ENCODE measurements around the gene GPR62. TPM values are rescaled to one million over a fixed set of nuclear protein-coding genes. Genes with fewer than 3 reads are reported as not detected.

The GPR62 gene
- total RNA-seq, result under 0.01 TPM in 1 of 2 replicates, not detected in the other

DNA sequence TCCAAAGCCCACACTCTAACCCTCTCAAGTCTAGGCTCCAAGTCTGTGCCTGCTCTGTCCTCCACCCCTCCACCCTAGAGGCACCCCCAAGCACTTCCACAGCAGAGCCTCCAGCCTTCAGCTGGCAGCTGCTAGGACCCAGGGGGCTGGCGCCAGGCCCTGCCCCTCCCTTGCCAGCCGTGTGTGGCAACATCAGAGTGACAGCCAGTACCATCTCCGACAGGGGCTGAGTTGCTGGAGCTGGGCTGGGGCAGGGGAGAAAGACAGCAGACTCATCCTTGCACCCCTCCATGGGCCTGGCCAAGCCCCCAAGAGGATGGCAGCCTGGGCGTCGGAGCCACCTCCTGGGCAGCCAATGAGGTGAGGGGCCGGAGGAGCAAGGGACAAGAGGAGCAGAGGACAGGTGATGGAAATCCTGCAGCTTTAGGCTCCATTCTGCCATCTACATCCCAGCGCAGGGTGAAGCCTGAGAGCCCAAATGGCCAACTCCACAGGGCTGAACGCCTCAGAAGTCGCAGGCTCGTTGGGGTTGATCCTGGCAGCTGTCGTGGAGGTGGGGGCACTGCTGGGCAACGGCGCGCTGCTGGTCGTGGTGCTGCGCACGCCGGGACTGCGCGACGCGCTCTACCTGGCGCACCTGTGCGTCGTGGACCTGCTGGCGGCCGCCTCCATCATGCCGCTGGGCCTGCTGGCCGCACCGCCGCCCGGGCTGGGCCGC lies at the start of gene GPR62:
GPR62 (plus strand) TSS at position 207 of the 718 bp plus-strand sequence; CDS start at position 479, 272 bp downstream.

GRCh38 chr3:51941798-51942602 lies 13.2 kb upstream of the GPR62 start, which contains the start of the genes PARP3 and RRP9:
TSS of gene PARP3 (plus strand) at chr3:51942363. CDS start at chr3:51943356, 993 bp downstream.
TSS of gene RRP9 (minus strand) at chr3:51941904. CDS start at chr3:51941867, 37 bp downstream.

GRCh38 chr3:51967384-51968169 lies 12.4 kb downstream of the GPR62 start, which contains the start of gene PCBP4:
TSS of gene PCBP4 (minus strand) at chr3:51967454. CDS start at chr3:51961240, 6,214 bp downstream.

GRCh38 chr3:51974963-51975851 lies 20.0 kb downstream of the GPR62 start, which contains the start of gene ABHD14A:
TSS of gene ABHD14A (plus strand) at chr3:51975064. CDS start at chr3:51975136, 72 bp downstream.

DNA sequence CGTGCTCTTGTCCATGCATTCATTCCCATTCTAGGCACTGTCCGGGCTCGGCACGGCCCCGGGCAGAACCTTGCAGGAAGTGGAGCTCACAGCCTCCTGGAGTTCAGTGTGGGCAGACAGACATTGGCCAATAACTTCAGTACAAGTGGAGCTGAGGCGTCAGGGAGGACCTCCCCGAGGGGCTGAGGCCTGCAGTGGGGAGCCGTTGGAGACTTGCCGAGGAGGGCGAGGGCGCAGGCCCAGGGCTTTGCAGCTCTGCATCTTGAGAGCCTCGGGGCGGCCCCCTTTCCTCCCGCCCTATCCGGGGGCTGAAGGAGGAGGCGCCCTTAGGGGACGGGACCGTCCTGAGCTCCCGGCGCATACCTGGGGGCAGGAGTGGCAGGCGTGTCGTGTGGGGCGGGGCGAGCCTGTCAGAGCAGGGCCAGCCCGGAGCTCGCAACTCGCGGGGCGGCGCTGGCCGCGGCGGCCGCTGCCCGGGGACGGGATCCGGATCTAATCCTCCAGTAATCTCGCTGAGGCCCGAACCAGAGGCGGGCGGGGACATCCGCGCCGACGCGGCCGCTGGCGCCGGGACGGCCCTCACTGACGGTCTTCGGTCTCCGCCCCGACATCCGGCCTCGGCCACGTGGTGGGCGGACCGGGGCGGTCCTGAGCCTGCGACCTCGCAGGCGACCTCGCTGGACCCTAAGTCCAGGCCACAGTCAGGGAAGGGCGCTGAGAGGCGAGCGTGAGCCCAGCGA lies 27.8 kb downstream of the GPR62 start, which contains the start of gene ACY1:
ACY1 (plus strand) TSS at position 698 of the 740 bp plus-strand sequence. CDS start 530 bp downstream, outside the sequence.

DNA sequence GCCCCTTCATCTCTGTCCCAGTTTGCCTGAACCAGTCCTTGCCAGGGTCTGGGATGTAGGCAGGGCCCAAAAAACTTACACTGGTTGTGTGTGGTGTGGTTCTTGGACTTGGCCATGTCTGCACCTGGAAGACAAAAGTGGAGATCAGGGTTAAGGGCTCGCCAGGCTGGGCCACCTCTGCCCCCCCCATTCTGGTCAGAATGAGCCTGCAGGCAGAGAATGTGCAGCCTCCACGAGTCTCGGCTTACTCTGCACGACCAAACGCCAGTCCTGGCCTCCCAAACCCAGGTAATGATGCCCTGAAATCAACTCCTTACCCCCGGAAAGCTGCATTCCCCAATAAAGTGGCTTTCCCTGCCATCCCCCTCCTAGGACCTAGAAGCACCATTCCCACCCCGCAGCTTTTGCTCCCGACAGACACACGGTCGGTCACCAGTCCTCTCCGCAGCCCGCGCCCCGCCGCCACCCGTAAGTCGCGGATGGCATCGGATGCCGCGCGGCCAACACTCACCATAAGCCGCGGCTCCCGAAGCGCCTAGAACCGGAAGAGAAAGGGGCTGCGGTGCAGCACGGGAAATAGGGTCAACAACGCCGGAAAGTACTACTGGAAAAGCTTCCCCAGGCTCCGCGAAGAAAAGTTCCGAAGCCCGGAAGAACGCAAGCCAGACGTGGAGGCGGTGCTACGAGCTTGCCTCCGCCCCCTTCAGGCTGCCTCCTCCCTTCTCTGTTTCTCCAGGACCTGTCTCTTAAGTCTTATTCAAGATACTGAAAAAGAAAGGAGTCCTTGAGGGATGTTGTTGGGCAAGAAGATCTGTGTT lies 40.4 kb downstream of the GPR62 start, which contains the start of gene RPL29:
RPL29 (minus strand) TSS at position 550 of the 818 bp plus-strand sequence; CDS start at position 116, 434 bp downstream.

Small RNAs within 50 kb of the gene (small RNA-seq; reads per million reads assigned to genes)
- gene AC115284.1 (ENCODE audit: low replicate concordance), result not detected

Other genes starting within 250 kb of the GPR62 start
- under 0.01 TPM in 1 of 2 replicates, not detected in the other for gene GRM2, start 248.3 kb upstream of the GPR62 start, total RNA-seq
- gene IQCF6, start 176.1 kb upstream of the GPR62 start, total RNA-seq, result not detected in 2 replicates
- not detected in 2 replicates for gene IQCF2, start 93.8 kb upstream of the GPR62 start, total RNA-seq
- not detected in 2 replicates for gene IQCF5, start 79.8 kb upstream of the GPR62 start, total RNA-seq
- not detected in 2 replicates for gene IQCF1, start 52.0 kb upstream of the GPR62 start, total RNA-seq
- 26.5 and 33.4 TPM in 2 replicates for gene RRP9, start 13.5 kb upstream of the GPR62 start, total RNA-seq
- gene PARP3, start 13.0 kb upstream of the GPR62 start, total RNA-seq, result 27.6 and 30.4 TPM in 2 replicates
- 46.8 and 63.9 TPM in 2 replicates for gene PCBP4, start 12.1 kb downstream of the GPR62 start, total RNA-seq
- 24.1 and 29.1 TPM in 2 replicates for gene ABHD14B, start 18.7 kb downstream of the GPR62 start, total RNA-seq
- gene ABHD14A, start 19.7 kb downstream of the GPR62 start, total RNA-seq, result 11.3 and 16.6 TPM in 2 replicates
- gene ACY1, start 28.2 kb downstream of the GPR62 start, total RNA-seq, result 35.8 and 59.7 TPM in 2 replicates
- gene RPL29, start 40.5 kb downstream of the GPR62 start, total RNA-seq, result 771 and 1,601 TPM in 2 replicates
- 13.8 and 37.5 TPM in 2 replicates for gene DUSP7, start 101.2 kb downstream of the GPR62 start, total RNA-seq
- gene POC1A, start 199.0 kb downstream of the GPR62 start, total RNA-seq, result 2.6 and 21.2 TPM in 2 replicates
- gene ALAS1, start 242.8 kb downstream of the GPR62 start, total RNA-seq, result 56.4 and 69.8 TPM in 2 replicates